Fibroblast of the aortic adventitia (primary cell): Measurements from ENCODE around the gene NLRX1. TPM values are rescaled to one million over a fixed set of nuclear protein-coding genes. Genes with fewer than 3 reads are reported as not detected.

Source experiments
- DNase-seq: peaks from one replicate; pipeline ENCODE4 v3.0.0-alpha.2; 2010; ENCODE audit warnings: low read depth
- H3K4me3 ChIP-seq: 2 replicates; pipeline ENCODE4 v1.5.1; 2011; ENCODE audit warnings: low read depth, mild to moderate bottlenecking, control low read depth, low read length, moderate library complexity
- total RNA-seq: library from RNA; depleted of rRNA; stranded (reverse); fragments of >200 nt; gene quantifications from 2 replicates; pipeline ENCODE4 v1.2.3, GENCODE V29; 2012; ENCODE audit warnings: low replicate concordance
- TF ChIP-seq, protein P1 (sequence below): IDR thresholded peaks from 2 replicates; pipeline ENCODE4 v1.5.1; 2011; ENCODE audit warnings: mild to moderate bottlenecking, low read length, control low read depth, inconsistent platforms; ENCODE audit not compliant: insufficient read depth

NLRX1 gene
- total RNA-seq, 1 donor: 16.5 TPM

DNA sequence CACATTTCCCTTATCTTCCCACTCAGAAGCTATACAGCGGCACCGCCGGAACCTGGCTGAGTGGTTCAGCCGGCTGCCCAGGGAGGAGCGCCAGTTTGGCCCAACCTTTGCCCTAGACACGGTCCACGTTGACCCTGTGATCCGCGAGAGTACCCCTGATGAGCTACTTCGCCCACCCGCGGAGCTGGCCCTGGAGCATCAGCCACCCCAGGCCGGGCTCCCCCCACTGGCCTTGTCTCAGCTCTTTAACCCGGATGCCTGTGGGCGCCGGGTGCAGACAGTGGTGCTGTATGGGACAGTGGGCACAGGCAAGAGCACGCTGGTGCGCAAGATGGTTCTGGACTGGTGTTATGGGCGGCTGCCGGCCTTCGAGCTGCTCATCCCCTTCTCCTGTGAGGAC lies 4.9 kb downstream of the NLRX1 start:
- H3K4me3 ChIP-seq: no peak overlapping the region
- DNase-seq: no peak
- TF ChIP-seq, protein P1, sequence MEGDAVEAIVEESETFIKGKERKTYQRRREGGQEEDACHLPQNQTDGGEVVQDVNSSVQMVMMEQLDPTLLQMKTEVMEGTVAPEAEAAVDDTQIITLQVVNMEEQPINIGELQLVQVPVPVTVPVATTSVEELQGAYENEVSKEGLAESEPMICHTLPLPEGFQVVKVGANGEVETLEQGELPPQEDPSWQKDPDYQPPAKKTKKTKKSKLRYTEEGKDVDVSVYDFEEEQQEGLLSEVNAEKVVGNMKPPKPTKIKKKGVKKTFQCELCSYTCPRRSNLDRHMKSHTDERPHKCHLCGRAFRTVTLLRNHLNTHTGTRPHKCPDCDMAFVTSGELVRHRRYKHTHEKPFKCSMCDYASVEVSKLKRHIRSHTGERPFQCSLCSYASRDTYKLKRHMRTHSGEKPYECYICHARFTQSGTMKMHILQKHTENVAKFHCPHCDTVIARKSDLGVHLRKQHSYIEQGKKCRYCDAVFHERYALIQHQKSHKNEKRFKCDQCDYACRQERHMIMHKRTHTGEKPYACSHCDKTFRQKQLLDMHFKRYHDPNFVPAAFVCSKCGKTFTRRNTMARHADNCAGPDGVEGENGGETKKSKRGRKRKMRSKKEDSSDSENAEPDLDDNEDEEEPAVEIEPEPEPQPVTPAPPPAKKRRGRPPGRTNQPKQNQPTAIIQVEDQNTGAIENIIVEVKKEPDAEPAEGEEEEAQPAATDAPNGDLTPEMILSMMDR: no peak

DNA sequence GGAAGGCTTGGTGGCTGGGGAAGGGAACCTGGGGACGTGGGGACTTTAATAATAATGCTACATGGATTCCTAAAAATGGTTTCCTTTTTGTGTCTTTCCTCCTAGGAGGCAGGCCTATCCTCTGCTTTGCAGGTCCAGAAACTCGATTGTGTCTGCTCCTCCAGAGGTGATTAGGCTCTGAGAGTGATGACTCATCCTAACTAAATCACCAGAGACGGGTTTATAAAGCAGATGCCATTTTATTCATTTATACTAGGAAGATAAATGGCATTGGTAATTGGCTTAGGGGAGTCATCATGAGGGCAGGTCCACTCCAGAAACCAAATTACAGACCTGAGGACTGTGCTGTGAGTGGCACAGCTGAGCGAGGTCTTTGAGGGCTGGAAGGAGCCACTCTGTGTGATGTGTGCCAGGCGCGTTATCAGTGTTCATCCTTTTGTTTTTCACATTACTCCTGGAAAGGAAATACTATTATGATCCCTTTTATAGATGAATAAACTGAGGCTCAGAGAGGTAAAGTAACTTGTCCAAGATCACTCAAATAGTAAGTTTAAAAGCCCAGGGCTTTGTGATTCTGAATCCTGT lies 7.1 kb downstream of the NLRX1 start:
- peak; percentile 22 for DNase-seq
- TF ChIP-seq, protein P1: no peak
- H3K4me3 ChIP-seq: no peak overlapping the region

DNA sequence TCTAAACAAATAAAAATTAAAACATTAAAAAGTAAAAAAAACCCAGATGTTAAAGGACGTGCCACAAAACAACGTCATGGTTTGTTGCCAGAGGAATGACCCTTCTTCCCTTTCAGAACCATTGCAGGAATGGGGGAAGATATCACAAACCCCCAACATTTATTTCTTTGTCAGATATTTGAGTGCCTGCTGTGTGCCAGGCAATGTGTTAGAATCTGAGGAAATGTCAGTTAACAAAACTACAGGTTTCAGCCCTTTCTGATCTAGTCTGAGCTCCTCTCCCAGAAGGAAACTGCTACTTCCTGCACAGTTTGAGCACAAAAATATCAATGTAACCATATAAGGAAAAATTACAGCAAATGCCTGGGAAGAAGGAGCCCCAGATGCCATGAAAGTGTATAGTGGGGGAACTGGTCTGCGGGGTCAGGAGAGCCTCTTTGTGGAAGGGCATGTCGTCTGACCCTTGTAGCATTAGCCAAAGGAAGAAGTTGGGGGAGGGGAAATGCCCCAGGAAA lies 9.7 kb downstream of the NLRX1 start:
- DNase-seq: no peak
- H3K4me3 ChIP-seq: no peak overlapping the region
- TF ChIP-seq, protein P1: no peak

DNA sequence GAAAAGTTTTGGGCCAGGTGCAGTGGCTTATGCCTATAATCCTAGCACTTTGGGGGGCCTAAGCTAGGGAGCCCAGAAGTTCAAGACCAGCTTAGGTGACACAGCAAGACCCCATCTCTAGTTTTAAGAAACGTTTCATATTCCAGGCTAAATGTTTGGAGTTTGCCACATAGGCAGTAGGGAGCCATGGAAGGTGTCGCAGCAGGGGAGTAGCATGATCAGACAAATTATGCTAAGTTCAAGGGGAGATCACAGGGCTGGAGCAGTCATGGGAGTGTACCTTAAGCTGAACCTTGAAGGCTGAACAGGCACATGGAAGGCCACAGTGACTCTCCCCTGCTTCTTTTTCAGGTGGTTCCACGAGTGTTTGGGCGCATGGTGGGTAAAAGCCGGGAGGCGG lies 10.8 kb downstream of the NLRX1 start:
- TF ChIP-seq, protein P1: no peak
- no peak for DNase-seq

DNA sequence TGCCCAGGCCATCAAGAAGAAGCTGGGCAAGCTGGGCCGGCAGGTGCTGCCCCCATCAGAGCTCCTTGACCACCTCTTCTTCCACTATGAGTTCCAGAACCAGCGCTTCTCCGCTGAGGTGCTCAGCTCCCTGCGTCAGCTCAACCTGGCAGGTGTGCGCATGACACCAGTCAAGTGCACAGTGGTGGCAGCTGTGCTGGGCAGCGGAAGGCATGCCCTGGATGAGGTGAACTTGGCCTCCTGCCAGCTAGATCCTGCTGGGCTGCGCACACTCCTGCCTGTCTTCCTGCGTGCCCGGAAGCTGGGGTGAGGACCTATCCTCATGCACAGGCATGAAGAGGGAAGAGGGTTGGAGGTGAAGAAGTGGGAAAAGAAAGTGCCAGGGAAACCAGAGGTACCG lies 11.5 kb downstream of the NLRX1 start:
- no peak for DNase-seq
- TF ChIP-seq, protein P1: no peak

More for the DNA sequence above, 10.8 kb downstream of the NLRX1 start:
- H3K4me3 ChIP-seq: no peak overlapping the region

DNA sequence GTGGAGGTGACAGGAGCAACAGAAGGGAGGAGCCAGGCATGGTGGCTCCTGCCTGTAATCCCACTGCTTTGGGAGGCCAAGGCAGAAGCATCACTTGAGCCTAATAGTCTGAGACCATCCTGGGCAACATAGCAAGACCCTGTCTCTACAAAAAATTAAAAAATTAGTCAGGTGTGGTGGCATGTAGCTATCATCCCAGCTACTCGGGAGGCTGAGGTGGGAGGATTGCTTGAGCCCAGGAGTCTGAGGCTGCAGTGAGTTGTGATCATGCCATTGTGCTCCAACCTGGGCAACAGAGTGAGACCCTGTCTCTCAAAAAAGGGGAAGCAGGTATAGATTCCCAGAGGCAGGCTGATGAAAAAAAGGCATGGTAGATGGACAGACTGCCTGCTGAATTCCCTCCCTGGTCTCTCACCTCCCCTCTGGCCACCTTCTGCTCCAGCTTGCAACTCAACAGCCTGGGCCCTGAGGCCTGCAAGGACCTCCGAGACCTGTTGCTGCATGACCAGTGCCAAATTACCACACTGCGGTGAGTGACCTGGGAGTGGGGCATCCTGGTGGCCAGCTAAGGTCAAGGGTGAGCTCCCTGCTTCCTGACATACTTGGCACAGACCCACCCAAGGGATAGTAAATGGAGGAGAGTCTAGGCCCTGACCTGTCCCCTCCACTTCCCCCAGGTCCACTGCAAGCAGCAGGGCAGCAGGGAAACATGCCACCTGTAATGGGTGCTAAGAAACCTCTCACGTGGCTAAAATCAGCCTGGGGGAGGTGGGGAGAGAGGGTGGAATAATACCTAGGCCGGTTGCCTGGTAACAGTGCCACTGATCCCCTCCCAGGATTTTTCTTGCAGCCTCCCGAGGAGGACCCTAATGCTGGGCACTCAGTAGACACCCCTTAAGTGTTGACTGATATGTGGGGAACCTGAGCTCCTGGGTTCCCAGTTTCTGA lies 12.5 kb downstream of the NLRX1 start:
- DNase-seq: no peak
- TF ChIP-seq, protein P1: no peak
- no peak overlapping the region for H3K4me3 ChIP-seq

More for the DNA sequence above, 11.5 kb downstream of the NLRX1 start:
- no peak overlapping the region for H3K4me3 ChIP-seq
